GM12873 (cell line): ENCODE measurements around the gene SMIM41.

Experiments used
- TF ChIP-seq, protein P1 (sequence below): IDR thresholded peaks from 2 replicates; pipeline ENCODE4 v1.5.1; 2012; ENCODE audit warnings: low read depth, mild to moderate bottlenecking, moderate library complexity, low read length, control low read depth; ENCODE audit not compliant: insufficient read depth; ENCODE audit errors: missing control alignments

The SMIM41 gene

DNA sequence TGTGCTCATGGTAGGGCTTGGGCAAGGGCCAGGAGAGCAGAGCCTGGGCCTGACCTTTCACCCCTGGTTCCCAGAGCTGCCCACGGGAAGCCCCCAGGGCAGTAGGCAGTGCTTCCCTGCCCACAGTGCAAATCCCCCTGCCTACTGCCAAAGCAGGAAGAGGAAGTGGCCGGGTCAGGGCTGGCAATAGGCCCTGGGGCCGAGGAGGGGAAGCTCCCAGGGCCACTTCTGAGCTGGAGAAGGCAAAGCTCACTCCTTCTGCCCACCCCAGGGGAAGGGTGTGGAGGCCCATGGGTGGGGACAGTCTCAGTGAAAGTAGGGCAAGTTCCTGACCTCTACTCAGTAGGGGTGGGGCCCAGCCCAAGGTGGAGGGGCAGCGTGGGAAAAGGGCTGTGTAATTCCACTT is 33.7 kb upstream of the SMIM41 start:
- TF ChIP-seq, protein P1, sequence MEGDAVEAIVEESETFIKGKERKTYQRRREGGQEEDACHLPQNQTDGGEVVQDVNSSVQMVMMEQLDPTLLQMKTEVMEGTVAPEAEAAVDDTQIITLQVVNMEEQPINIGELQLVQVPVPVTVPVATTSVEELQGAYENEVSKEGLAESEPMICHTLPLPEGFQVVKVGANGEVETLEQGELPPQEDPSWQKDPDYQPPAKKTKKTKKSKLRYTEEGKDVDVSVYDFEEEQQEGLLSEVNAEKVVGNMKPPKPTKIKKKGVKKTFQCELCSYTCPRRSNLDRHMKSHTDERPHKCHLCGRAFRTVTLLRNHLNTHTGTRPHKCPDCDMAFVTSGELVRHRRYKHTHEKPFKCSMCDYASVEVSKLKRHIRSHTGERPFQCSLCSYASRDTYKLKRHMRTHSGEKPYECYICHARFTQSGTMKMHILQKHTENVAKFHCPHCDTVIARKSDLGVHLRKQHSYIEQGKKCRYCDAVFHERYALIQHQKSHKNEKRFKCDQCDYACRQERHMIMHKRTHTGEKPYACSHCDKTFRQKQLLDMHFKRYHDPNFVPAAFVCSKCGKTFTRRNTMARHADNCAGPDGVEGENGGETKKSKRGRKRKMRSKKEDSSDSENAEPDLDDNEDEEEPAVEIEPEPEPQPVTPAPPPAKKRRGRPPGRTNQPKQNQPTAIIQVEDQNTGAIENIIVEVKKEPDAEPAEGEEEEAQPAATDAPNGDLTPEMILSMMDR: no peak

DNA sequence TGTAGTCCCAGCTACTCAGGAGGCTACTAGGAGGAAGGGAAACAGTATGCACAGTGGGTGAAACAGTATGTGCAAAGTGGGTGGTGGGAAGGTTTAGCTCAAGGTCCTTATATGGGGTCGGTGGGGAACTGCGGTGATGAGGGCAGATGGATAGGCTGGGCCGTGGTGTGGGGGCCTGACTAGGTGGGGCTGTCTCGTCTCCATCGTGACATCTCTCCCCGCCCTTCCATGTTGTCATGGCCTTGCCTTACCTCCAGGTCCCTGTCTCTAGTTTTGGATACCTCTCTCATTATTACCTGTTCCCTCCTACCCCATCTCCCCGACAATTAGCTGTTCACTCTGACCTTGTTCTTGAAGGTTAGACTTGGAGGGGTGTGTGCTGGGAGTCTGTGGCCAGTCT is 32.6 kb upstream of the SMIM41 start:
- TF ChIP-seq, protein P1: no peak

DNA sequence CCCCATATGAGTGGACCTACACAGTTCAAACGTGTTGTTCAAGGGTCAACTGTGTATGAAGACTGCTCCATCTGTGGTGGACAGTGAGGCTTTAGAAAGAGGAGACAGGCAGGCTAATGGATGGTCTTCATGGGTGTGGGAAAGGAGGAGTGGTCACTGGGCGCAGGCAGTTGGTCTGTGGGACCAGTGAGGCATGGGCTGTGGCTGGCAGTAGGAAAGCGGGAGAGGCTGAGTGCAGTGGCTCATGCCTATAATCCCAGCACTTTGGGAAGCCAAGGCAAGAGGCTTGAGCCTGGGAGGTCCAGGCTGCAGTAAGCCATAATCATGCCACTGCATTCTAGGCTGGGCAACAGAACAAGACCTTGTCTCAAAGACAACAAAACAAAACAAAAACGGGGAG is 30.2 kb upstream of the SMIM41 start:
- TF ChIP-seq, protein P1: no peak

DNA sequence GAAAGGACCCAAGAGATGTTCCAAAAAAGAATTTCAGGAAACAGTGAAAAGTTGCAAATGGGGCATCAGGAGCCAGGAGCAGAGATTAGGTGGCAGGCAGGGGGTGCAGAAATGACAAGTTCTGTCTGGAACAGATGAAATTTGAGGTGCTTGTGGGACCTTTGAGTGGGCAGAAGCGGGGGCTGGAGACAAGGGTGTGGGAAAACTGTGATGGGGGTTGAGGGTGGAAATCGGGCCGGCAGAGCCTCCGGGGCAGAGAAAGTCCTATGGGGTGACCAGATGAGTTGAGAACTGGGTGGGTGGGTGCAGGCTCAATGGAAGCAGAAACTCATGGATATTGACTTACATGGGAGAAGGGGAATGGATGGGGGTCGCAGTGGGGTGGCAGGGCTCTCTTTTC is 29.8 kb upstream of the SMIM41 start:
- TF ChIP-seq, protein P1: no peak

DNA sequence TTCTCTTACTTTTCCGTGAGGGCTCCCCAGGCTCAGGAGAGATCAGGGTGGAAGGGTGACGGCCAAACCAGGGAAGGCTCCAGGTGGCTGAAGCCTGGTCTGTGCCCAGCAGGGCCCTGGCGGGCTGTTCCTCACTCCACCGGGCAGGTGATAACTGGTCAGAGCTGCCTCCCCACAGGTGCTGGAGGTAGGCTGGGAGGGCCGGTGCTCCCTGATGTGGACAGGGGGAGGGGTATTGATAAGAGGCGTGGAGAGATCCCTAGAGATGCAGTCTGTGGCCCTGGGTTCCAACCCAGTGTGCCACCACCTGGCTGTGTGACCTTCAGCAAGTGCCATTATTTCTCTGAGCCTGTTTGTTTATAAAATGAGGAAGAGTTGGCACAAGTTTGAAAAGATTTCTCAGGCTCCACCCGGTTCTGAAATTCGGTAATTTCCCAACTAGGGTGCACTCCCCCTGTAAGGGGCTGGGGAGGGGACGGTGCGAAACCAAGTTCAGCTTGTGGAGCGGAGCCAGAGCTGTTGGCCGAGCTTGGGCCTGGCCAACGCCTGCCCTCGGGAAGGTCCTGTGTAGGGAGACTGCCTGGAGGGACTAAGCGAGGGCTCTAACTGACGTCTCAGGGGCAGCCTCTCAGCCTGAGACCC is 29.3 kb upstream of the SMIM41 start:
- TF ChIP-seq, protein P1: no peak

DNA sequence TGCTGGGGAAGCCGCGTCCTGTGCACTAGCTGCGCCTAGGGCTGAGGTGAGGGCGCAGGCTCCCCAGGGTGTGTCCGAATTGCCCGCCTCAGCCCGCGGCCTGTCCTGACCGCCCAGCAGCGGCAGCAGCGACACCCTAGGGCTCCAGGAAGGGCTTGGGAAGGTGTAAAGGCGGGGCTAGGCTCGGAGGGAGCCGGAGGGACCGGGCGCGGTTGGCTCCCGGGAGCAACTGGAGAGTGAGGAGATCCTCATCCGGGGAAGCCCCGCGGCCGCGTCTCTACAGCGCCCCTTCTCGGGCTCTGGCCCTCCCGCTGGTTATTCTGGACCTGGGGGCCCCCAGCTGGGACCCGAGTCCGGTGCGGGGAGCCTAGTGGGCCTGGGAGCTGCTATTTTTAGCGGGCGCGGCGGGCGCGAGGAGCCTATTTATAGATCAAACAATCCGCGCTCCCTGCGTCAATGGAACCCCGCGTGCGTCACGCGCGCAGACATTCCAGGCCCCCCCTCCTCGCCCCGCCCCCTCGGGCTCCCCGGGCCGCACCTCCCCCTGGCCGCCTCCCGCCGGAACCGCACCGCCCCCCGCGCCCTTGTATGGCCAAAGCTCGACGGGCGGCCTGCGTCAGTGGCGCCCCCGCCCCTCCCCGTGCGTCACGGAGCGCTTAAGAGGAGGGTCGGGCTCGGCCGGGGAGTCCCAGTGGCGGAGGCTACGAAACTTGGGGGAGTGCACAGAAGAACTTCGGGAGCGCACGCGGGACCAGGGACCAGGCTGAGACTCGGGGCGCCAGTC is 28.6 kb upstream of the SMIM41 start, which contains the start of gene NR4A1:
Gene NR4A1, plus strand, starts transcription at position 685 of the 784 bp plus-strand sequence. CDS start 2,887 bp downstream, outside the sequence.
- TF ChIP-seq, protein P1: peak; percentile 12

DNA sequence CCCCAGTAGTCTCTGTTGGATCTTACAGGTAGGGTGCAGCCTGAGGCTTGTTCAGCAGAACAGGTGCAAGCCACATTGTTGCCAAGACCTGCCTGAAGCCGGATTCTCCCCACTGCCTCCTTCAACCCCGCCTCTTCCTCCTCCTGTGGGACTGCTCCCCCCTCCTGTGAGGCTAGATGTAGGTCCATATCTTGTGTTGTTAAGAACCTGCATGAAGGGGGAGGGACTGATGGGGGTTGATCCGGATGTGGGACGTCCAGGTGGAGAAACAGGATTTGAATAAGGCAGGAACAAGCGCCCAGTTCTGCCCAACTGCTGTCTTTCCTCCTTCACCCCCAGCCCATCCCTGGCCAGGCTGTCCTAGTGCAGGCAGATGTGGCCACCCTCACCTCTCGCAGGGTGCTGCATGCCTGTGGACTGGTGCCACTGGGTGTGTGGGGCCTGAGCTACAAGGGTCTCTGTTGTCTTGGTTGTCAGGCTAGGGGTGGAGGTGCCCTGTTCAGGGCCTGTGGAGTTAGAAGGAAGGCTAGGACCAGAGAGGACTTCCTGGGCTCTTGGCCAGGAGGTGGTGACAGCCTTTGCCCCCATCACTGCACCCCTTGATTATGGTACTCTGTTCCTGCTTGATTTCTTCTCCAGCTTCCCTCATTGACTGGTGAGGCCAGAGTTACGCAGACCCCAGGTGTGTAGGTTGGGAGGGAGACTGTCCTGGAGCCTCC is 26.9 kb upstream of the SMIM41 start:
- TF ChIP-seq, protein P1: no peak
